ENCODE results near the gene METAP1. TPM values are rescaled to one million over a fixed set of nuclear protein-coding genes. Genes with fewer than 3 reads are reported as not detected.
A peak's percentile ranks its signal among the peaks of the same experiment; 100 is the strongest.

Gene METAP1
- total RNA-seq, 4 donors from 2014 or later: 33.4 to 43.1 (median 37.6) TPM

- TF ChIP-seq, protein P1, sequence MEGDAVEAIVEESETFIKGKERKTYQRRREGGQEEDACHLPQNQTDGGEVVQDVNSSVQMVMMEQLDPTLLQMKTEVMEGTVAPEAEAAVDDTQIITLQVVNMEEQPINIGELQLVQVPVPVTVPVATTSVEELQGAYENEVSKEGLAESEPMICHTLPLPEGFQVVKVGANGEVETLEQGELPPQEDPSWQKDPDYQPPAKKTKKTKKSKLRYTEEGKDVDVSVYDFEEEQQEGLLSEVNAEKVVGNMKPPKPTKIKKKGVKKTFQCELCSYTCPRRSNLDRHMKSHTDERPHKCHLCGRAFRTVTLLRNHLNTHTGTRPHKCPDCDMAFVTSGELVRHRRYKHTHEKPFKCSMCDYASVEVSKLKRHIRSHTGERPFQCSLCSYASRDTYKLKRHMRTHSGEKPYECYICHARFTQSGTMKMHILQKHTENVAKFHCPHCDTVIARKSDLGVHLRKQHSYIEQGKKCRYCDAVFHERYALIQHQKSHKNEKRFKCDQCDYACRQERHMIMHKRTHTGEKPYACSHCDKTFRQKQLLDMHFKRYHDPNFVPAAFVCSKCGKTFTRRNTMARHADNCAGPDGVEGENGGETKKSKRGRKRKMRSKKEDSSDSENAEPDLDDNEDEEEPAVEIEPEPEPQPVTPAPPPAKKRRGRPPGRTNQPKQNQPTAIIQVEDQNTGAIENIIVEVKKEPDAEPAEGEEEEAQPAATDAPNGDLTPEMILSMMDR (IDR thresholded peaks at IDR 0.05): no peak
- no peak for TF ChIP-seq POLR2A (IDR thresholded peaks at IDR 0.05)
- H3K9me3 ChIP-seq: no peaks in the 10 kb centered on the region
- peak overlapping the region; percentile 7 to 56 (median 8) for H3K27ac ChIP-seq
- peaks cover 28 to 31% of the 10 kb centered on the region in 2 donors for H3K4me1 ChIP-seq
- intact Hi-C loops (cut with DNase I): no loop called here
- no peaks in the 10 kb centered on the region for H3K27me3 ChIP-seq
- peaks cover 18 to 32% of the 10 kb centered on the region in 2 donors for H3K36me3 ChIP-seq
- H3K4me3 ChIP-seq (replicated peaks in 1 of 3): no peak overlapping the region
- 78 to 86% methylated on average over 5 of the region's 5 CpGs for WGBS, 2 donors
- no peak for DNase-seq
These were observed 80.9 kb downstream of the METAP1 start for GRCh38 chr4:99076292-99076976.

GRCh38 chr4:99077177-99077576 is 81.7 kb downstream of the METAP1 start:
- intact Hi-C loops (cut with DNase I): no loop called here
- TF ChIP-seq, protein P1 (IDR thresholded peaks at IDR 0.05): no peak
- TF ChIP-seq POLR2A (IDR thresholded peaks at IDR 0.05): no peak
- peaks cover 28 to 31% of the 10 kb centered on the region in 2 donors for H3K4me1 ChIP-seq
- no peaks in the 10 kb centered on the region for H3K9me3 ChIP-seq
- no peak overlapping the region for H3K4me3 ChIP-seq (replicated peaks in 1 of 3)
- DNase-seq: peak; percentile 85 to 88
- WGBS, 2 donors: 35 to 53% methylated on average over 4 of the region's 4 CpGs
- peaks cover 25 to 32% of the 10 kb centered on the region in 2 donors for H3K36me3 ChIP-seq
- no peaks in the 10 kb centered on the region for H3K27me3 ChIP-seq
- peak overlapping the region; percentile 40 to 67 (median 48) for H3K27ac ChIP-seq

GRCh38 chr4:99078336-99078735 is 82.8 kb downstream of the METAP1 start:
- H3K27ac ChIP-seq: peak overlapping the region in 2 of 3 donors; percentile 40 to 48
- H3K9me3 ChIP-seq: no peaks in the 10 kb centered on the region
- H3K4me3 ChIP-seq (replicated peaks in 1 of 3): no peak overlapping the region
- whole genome bisulfite sequencing, 2 donors: 88 to 95% methylated on average over 5 of the region's 5 CpGs
- DNase-seq: peak in 1 of 2 donors; percentile 10
- H3K27me3 ChIP-seq: no peaks in the 10 kb centered on the region
- peaks cover 23 to 37% of the 10 kb centered on the region in 2 donors for H3K36me3 ChIP-seq
- TF ChIP-seq, protein P1 (IDR thresholded peaks at IDR 0.05): no peak
- TF ChIP-seq POLR2A (IDR thresholded peaks at IDR 0.05): no peak
- intact Hi-C loops (cut with DNase I): no loop called here
- peaks cover 28 to 31% of the 10 kb centered on the region in 2 donors for H3K4me1 ChIP-seq

- TF ChIP-seq POLR2A (IDR thresholded peaks at IDR 0.05): no peak
- TF ChIP-seq, protein P1 (IDR thresholded peaks at IDR 0.05): no peak
- Histone ChIP-seq H3K4me1 (peaks cover 28 to 31% of the 10 kb centered on the region in 2 donors), H3K9me3 (no peaks in the 10 kb centered on the region), H3K27ac (peak overlapping the region in 1 of 3 donors; percentile 57), H3K36me3 (peaks cover 22 to 35% of the 10 kb centered on the region in 2 donors), H3K27me3 (no peaks in the 10 kb centered on the region), H3K4me3 (replicated peaks in 1 of 3) (no peak overlapping the region)
- intact Hi-C loops (cut with DNase I): no loop called here
- no peak for DNase-seq
- WGBS, 2 donors: 75 to 79% methylated on average over 5 of the region's 5 CpGs
These were observed 83.6 kb downstream of the METAP1 start for GRCh38 chr4:99078931-99079624.
